ENCODE data around the gene DDO.
"Not testable (repeated sequence)": the region's sequence is repeated elsewhere in the genome, so short reads cannot be mapped to it uniquely, and the experiment has no call there.

- TF ChIP-seq, protein P1, sequence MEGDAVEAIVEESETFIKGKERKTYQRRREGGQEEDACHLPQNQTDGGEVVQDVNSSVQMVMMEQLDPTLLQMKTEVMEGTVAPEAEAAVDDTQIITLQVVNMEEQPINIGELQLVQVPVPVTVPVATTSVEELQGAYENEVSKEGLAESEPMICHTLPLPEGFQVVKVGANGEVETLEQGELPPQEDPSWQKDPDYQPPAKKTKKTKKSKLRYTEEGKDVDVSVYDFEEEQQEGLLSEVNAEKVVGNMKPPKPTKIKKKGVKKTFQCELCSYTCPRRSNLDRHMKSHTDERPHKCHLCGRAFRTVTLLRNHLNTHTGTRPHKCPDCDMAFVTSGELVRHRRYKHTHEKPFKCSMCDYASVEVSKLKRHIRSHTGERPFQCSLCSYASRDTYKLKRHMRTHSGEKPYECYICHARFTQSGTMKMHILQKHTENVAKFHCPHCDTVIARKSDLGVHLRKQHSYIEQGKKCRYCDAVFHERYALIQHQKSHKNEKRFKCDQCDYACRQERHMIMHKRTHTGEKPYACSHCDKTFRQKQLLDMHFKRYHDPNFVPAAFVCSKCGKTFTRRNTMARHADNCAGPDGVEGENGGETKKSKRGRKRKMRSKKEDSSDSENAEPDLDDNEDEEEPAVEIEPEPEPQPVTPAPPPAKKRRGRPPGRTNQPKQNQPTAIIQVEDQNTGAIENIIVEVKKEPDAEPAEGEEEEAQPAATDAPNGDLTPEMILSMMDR (IDR thresholded peaks at IDR 0.05): not testable (repeated sequence)
- not testable (repeated sequence) for TF ChIP-seq POLR2A (IDR thresholded peaks at IDR 0.05)
Observed at GRCh38 chr6:110350593-110350992, 64.8 kb downstream of the DDO start.
